ENCODE data around the gene CITED4.

The CITED4 gene

DNA sequence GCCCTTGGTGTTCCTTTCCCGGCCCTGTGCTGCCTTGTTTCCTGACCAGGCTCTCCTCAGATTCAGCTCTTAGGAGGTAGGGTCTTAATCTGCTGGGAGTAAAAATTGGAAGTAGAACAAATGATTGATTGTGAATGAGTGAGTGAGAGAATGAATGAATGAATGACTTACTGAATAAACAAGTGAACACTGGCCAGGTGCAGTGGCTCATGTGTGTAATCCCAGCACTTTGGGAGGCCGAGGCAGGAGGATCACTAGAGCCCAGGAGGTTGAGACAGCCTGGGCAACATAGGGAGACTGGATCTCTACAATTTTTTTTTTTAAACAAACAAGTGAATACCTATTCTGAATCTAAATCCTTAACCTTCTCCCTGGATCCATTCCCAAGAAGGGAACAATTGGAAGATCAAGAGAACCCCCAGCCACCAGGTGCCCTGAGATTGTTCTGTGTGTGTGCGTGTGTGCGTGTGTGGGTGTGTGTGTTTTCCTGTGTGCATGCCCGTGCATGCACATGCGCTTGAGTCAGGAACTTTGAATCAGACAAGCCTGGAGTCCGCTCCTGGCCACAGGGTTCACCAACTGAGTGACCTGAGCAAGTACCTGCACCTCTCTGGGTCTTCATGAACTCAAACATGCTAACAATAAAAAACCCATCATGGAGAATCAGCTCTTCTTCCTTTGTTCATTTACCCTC, 24.3 kb upstream of the CITED4 start:
- DNase-seq = no peak

DNA sequence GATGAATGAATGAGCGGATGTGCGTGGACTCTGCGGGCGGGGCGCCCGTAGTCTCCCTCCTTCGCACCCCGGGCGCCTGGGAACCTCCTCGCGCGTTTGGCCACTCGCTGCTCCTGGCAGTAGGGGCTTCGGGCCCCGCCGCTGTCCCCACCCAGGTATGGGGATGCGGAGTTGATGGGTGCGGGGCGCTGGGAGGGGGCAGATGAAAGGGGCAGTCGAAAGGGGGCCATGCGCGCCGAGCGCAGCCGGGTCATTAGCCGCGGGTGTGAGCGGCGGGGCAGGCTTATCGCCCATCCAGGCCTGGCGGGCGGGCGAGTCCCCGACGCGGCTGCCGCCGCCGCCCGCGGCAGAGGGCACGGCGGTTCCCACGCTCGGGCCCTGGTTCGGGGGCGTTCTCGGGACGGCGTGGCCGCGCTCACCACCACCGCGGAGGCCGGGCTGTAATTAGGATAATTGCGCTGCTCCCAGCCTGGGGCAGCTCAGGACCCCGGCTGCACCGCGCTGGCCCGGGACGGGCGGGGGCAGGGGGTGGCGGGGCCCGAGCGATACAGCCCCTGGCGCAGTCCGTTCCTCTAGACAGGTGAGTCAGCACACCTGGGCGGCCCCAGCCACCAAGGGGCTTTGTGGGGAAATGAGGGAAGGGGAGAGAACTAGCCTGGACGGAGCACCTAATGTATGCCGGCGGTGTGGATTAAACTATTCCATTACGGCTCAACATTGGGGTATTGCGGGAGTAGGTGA, 22.1 kb upstream of the CITED4 start:
- DNase-seq = no peak

DNA sequence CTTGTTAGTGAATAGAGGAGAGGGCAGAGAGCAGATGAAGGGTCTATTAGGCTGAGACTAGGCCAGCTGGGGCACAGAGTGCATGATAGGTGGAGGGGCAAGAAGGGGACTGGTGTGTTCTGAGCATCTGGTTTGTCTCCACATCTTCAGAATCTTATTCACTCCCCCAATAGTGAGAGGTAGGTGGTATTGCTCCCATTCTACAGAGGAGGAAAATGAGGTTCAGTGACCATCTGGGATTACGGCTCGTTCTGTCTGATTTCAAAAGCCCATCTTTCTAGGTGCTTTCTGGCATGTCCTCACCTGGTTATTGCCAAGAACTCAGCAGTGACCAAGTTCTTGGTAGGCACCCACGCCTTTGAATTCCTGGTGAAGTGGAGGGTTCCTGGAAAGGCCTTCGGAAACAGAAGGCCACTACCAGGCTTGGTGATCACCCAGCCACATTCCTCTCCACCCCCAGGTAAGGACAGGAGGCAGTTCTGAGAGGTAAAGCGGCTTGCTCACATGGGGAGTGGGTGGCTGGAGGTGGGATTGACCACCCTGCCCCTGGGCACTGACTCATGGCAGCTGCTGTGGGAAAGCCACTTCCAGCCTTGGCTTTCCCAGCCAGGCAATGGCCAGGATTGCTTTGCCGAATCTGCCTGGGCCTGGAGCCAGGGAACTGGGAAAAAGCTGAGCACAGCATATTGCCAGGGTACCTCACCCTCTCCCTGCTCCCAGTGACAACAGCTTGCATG, 18.8 kb upstream of the CITED4 start:
- DNase-seq = no peak

DNA sequence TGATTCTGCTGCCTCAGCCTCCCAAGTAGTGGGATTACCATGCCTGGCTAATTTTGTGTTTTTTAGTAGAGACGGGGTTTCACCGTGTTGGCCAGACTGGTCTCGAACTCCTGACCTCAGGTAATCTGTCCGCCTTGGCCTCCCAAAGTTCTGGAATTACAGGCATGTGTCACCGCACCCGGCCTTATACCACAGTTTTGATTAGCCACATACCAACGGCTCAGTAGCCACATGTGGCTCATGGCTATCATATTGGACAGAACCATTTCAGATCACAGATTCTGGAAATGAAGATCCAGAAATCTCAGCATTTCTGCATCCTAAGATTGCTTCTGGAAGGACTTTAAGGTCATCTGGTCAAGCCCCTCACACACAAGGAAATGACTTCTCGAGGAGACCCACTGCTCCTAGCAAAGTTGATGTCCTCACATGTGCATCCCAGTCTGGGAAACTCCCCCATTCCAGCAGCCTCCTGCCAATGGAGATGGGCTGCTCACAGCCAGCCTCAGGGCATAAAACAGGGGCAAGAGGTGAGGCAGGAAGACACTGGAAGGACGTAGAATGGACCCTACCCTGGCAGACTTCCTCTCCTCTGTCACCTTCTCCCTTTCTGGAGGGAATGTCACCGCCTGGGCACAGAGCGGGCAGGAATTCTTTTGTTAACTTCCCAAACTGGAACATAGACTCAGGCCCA, 17.5 kb upstream of the CITED4 start:
- DNase-seq = no peak

DNA sequence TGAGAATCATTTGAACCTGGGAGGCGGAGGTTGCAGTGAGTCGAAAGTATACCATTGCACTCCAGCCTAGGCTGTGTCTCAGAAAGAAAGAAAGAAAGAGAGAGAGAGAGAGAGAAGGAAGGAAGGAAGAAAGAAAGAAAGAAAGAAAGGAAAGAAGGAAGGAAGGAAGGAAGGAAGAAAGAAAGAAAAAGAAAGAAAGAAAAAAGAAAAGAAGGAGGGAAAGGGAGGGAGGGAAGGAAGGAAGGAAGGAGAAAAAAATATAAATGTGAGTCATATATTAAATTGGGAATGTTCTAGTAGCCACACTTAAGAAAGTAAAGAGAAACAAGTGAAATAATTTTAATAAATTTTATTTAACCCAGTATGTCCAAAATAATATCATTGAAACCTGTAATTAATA, 16.7 kb upstream of the CITED4 start:
- no peak for DNase-seq

DNA sequence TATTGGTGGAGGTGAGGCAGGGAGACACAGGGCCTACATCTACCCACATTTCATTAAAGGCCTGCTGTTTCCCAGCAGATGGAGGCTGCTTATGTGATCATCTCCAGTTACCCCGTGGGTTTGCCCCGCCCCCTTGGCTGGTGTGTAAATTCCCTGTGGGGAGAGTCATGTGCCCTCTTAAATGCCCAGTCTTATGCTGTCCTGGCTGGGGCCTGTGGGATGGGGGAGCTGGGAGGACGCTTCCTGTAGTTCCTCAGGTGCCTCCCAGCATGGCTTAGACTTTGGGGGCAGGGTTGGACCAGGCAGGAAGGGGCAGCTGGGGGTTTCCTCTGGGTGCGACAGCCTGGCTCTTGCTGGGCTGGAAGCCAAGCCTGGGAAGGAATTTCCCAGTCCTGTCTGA, 15.5 kb upstream of the CITED4 start:
- DNase-seq = peak; percentile 87

DNA sequence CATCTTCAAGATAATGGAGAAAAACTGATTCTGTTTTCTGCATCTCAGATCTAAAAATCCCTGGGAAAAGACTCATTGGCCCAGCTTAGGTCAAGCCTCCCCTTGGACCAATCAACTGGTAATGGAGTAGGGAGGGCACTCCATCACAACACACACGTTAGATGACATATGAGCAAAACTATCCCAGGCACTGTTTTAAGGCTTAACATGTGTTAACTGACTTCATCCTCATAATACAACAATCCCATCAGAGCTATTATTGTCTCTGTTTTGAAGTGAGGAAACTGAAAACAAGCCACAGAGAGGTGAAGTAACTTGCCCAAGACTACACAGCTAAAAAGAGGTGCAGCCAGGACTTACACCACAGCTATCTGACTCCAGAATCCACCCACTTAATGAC, 14.7 kb upstream of the CITED4 start:
- DNase-seq = peak; percentile 42

- DNase-seq = no peak
These were observed 14.2 kb upstream of the CITED4 start for GRCh38 chr1:40876436-40876761.

DNA sequence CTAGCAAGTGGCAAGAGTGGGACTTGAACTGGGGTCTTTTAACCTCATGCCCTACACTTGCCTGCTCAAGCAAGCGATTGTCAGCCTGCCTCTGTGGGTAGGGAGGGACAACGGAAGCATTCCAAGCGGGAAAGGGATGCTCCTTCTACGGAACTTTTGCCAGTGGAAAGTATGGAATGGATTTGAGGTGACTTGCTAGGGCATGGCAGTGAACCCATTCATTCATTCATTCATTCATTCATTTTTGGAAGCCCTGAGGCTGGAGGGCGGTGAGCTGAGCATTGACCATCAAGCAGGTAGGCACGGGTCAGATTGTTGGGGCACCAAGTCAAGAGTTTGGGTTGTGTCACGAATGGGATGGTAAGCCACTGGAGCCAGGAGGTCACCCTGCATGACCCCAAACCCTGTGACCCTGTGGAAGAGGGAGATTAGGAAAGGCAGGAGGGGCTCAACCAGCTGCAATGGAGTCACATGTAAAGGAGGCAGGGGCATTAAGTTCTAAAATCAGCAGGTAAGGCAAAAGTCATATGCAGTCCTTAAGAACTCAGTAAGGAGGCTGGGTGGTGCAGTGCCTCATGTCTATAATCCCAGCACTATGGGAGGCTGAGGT, 11.8 kb upstream of the CITED4 start:
- no peak for DNase-seq

GRCh38 chr1:40872276-40872675, 10.1 kb upstream of the CITED4 start:
- peak; percentile 42 for DNase-seq

DNA sequence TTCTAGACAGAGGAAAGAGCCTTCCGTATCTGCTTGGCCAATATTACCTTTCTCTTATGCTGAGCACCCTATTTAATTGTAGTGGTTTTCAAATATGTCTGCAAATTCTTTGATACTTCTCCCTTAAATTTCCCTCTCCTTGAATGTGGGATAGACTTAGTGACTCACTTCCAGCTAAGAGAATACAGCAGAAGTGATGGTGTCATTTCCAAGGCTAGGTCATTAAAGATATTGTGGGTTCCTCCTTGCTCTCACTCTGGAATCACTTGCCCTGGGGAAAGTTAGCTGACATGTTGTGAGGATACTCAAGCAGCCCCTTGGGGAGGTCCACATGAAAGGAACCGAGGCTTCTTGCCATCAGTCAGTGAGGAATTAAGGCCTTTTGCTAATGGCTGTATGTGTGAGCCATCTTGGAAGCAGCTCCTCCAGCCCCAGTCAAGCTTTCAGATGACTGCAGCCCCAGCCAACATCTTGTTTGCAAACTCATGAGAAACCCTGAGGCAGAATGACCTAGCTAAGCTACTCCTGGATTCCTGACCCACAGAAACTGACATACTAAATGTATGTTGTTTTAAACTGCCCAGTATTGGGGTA, 8.1 kb upstream of the CITED4 start:
- DNase-seq = peak; percentile 30

DNA sequence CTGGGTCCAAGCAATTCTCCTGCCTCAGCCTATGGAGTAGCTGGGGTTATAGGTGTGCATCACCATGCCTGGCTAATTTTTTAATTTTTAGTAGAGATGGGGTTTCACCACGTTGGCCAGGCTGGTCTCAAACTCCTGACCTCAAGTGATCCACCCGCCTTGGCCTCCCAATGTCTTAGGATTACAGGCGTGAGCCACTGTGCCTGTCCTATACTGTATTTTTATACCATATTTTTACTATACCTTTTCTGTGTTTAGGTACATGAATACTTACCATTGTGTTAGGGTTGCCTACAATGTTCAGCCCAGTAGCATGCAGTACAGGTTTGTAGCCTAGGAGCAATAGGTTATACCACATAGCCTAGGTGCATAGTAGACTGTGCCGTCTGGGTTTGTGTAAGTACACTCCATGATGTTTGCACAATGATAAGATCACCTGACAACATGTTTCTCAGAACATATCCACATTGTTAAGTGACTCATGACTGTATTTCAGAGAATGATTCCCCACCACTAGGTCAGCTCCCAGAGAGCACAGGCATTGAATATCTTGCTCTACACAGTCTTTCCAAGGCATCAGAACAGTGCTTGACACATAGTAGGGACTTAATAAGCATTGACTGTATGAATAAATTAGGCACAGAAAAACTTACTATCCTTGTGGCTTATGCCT, 6.0 kb upstream of the CITED4 start:
- DNase-seq = peak; percentile 39

- peak; percentile 41 for DNase-seq
These were observed 749 bp downstream of the CITED4 start for GRCh38 chr1:40861224-40862003.

- DNase-seq = no peak
These were observed 1.4 kb downstream of the CITED4 start for GRCh38 chr1:40860706-40861223.

DNA sequence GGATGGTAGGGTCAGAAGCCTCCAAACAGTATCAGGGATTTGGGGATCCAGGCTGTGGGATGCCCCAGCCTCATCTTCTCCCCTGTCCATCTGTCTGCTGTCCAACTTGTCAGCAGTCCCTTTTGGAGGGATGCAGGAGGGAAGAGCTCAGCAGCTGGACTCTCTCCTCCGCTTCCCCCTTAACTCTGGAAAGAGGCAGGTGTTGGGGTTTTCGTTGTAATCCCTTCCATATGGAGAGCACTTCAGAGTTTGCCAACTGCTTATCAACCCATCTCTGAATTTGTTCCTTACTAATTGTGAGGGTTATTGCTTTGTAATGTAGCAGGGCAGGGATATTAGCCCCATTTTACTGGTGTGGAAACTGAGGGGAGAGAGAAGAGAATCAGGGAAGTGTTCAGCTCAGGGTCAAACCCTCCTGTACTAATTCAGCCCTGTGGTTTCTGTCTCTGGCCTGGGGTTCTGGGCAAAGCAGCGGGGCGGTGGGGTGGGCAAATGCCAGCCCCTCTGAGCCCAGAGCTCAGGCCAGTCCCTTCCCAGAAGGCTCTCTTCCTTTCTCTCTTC, 3.2 kb downstream of the CITED4 start:
- no peak for DNase-seq

GRCh38 chr1:40857737-40858136, 4.4 kb downstream of the CITED4 start:
- no peak for DNase-seq

DNA sequence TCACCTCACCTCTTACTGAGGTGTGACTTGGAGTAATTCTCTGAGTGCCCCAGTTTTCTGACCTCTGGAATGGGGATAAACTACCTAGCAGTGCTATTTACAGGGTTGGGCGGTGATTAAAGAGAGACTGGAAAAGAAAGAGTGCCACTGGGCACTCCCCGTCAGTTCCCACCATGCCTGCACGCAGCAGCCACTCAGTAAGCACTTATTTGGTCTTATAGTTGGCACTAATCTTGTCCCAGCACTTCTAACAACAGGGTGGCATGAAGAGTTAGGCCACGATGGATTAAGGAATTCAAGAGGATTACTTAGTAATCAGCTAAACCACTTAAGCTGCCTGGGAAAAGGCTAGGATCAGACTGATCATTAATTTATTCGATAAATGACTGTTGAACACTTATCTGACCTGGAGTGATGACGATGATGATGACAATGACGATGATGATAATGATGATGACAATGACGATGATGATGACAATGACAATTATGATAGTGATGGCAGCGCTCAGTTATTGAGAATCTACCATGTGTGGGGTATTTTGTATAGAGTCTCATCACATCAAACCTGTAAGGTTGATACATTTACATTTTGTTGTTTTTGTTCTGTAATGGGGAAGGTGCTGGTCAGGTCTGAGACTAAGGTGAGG, 5.4 kb downstream of the CITED4 start:
- no peak for DNase-seq

- DNase-seq = no peak
These were observed 6.0 kb downstream of the CITED4 start for GRCh38 chr1:40856116-40856515.

GRCh38 chr1:40855513-40855912, 6.7 kb downstream of the CITED4 start:
- DNase-seq = no peak

DNA sequence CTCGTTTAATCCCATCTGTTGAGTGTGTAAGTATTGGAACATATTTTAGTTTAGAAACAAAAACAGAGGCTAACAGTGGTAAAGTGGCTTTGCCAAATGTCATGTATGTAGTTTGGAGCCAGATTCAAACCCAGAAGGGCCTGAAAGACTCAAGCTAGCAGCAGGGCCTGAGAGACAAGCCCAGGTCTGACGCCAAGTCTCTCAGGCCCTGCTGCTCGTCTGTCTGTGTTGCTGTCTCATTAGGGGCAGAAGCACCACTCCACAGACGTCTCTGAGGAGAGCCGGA, 8.3 kb downstream of the CITED4 start:
- no peak for DNase-seq
